HEK293T (cell line): ENCODE data around the gene SUSD4.

Source experiments
- ARNT ChIP-seq: fragments of 450-650 bp; IDR thresholded peaks from 2 replicates; pipeline ENCODE4 v1.6.1; 2017; ENCODE audit warnings: mild to moderate bottlenecking
- BHLHE40 ChIP-seq: fragments of 450-650 bp; IDR thresholded peaks from 2 replicates; pipeline ENCODE4 v1.6.1; 2016; ENCODE audit warnings: mild to moderate bottlenecking, moderate library complexity, borderline replicate concordance
- CTBP1 ChIP-seq: fragments of 450-650 bp; IDR thresholded peaks from 2 replicates; pipeline ENCODE4 v1.6.1; 2016; ENCODE audit warnings: borderline replicate concordance
- ELF4 ChIP-seq: fragments of 450-650 bp; IDR thresholded peaks from 2 replicates; pipeline ENCODE4 v1.6.1; 2017; ENCODE audit warnings: antibody characterized with exemption
- FOXA1 ChIP-seq: fragments of 450-650 bp; IDR thresholded peaks from 2 replicates; pipeline ENCODE4 v1.6.1; 2016; ENCODE audit warnings: mild to moderate bottlenecking
- FOXK2 ChIP-seq: fragments of 450-650 bp; IDR thresholded peaks from 2 replicates; pipeline ENCODE4 v1.6.1; 2016; ENCODE audit warnings: mild to moderate bottlenecking
- FOXM1 ChIP-seq: fragments of 450-650 bp; IDR thresholded peaks from 2 replicates; pipeline ENCODE4 v1.6.1; 2017; ENCODE audit warnings: mild to moderate bottlenecking, borderline replicate concordance
- L3MBTL2 ChIP-seq: fragments of 450-650 bp; conservative IDR thresholded peaks from 2 replicates; pipeline ENCODE4 v1.6.1; 2016; ENCODE audit warnings: mild to moderate bottlenecking
- NFRKB ChIP-seq: fragments of 450-650 bp; IDR thresholded peaks from 2 replicates; pipeline ENCODE4 v1.6.1; 2016; ENCODE audit warnings: mild to moderate bottlenecking, moderate library complexity
- PKNOX1 ChIP-seq: fragments of 450-650 bp; IDR thresholded peaks from 2 replicates; pipeline ENCODE4 v1.6.1; 2016
- SP1 ChIP-seq: fragments of 450-650 bp; IDR thresholded peaks from 2 replicates; pipeline ENCODE4 v1.6.1; 2017
- SUZ12 ChIP-seq: fragments of 450-650 bp; IDR thresholded peaks from 2 replicates; pipeline ENCODE4 v1.6.1; 2016; ENCODE audit warnings: mild to moderate bottlenecking
- TARDBP ChIP-seq: fragments of 450-650 bp; IDR thresholded peaks from 2 replicates; pipeline ENCODE4 v1.6.1; 2016
- ZNF384 ChIP-seq: fragments of 450-650 bp; IDR thresholded peaks from 2 replicates; pipeline ENCODE4 v1.6.1; 2016

- no peak for TF ChIP-seq PKNOX1
- TF ChIP-seq SP1: no peak
- TF ChIP-seq BHLHE40: no peak
- TF ChIP-seq TARDBP: no peak
- no peak for TF ChIP-seq ELF4
- no peak for TF ChIP-seq FOXM1
- TF ChIP-seq ZNF384: no peak
- no peak for TF ChIP-seq FOXA1
- TF ChIP-seq L3MBTL2: no peak
- TF ChIP-seq ARNT: no peak
- no peak for TF ChIP-seq SUZ12
- no peak for TF ChIP-seq FOXK2
- no peak for TF ChIP-seq CTBP1
- TF ChIP-seq NFRKB: no peak
Observed at GRCh38 chr1:223297800-223298199, 66.2 kb downstream of the SUSD4 start.
